Transverse colon (tissue), 4 donors: Measurements from ENCODE around the gene MAF. TPM values are rescaled to one million over a fixed set of nuclear protein-coding genes. Genes with fewer than 3 reads are reported as not detected.

Experiments used
- DNase-seq: peaks from one replicate; pipeline ENCODE4 v3.0.0-alpha.2; 2019
- H3K27ac ChIP-seq, 4 donors: fragments of 200-600 bp; sonication (generic); 2 replicates each; pipeline ENCODE4 v1.5.1; 2016 to 2018; ENCODE audit warnings: inconsistent platforms in 4 of 4
- H3K27me3 ChIP-seq: fragments of 200-600 bp; sonication (generic); 2 replicates; pipeline ENCODE4 v1.5.1; 2017; ENCODE audit warnings: inconsistent platforms
- H3K36me3 ChIP-seq, 4 donors: fragments of 200-600 bp; sonication (generic); 2 replicates each; pipeline ENCODE4 v1.5.1; 2017 to 2019; ENCODE audit warnings: inconsistent platforms in 4 of 4
- H3K4me1 ChIP-seq, 4 donors: fragments of 200-600 bp; sonication (generic); 2 replicates each; pipeline ENCODE4 v1.5.1; 2017 to 2020; ENCODE audit warnings: inconsistent platforms in 4 of 4
- H3K4me3 ChIP-seq, 4 donors: fragments of 200-600 bp; sonication (generic); 1 replicate in 1 of 4; 2 replicates in 3 of 4; pipeline versions ENCODE4 v1.5.1 to v1.6.1; 2017 to 2019; ENCODE audit warnings: inconsistent platforms in 4 of 4
- H3K9me3 ChIP-seq, 2 donors: fragments of 200-600 bp; sonication (generic); 2 replicates each; pipeline ENCODE4 v1.5.1; 2017 to 2019; ENCODE audit warnings: inconsistent platforms in 2 of 2
- EP300 ChIP-seq: sonication (generic); formaldehyde crosslinking; IDR thresholded peaks from one replicate; pipeline ENCODE4 v1.6.1; 2017; ENCODE audit warnings: antibody characterized with exemption, low read depth
- POLR2A ChIP-seq: fragments of 450-650 bp; IDR thresholded peaks from one replicate; pipeline ENCODE4 v1.6.1; 2016; ENCODE audit warnings: antibody characterized with exemption, mild to moderate bottlenecking, moderate library complexity
- POLR2AphosphoS5 ChIP-seq, 3 donors: sonication (generic); formaldehyde crosslinking; IDR thresholded peaks; one replicate each; pipeline ENCODE4 v1.6.1; 2016; ENCODE audit warnings: antibody characterized with exemption in 3 of 3
- WGBS, 2 donors: methylation state at CpG; one replicate each; pipeline ENCODE4 v1.1.5; 2018; ENCODE audit warnings: low coverage in 1 of 2; 5-methylcytosine and 5-hydroxymethylcytosine counted together
- in situ Hi-C, 4 donors: fragments of 200-750 bp; cut with MboI; loops; one replicate each; pipeline versions ENCODE4 v1.15.0 to v1.15.1; 2017; ENCODE audit warnings: low sequenced_read_pairs in 3 of 4, low pct_ligation_motif_present in 1 of 4, low pct_unique_long_range_greater_than_20kb in 1 of 4
- intact Hi-C: fragments of 100-400 bp; cut with DNase I; formaldehyde crosslinking; loops from one replicate; pipeline ENCODE4 v1.15.1; 2023; ENCODE audit warnings: low total_unique reads
- total RNA-seq, 4 donors: library from RNA; depleted of rRNA; stranded (reverse); fragments of >200 nt; gene quantifications; one replicate each; pipeline ENCODE4 v1.1.0, GENCODE V29; 2016
- TF ChIP-seq, protein P1 (sequence below), 5 experiments: fragments of 200-600 bp in 3 of 5; fragments of 450-650 bp in 2 of 5; sonication (generic) in 3 of 5; IDR thresholded peaks; 1 replicate in 2 of 5; 2 replicates in 3 of 5; pipeline ENCODE4 v1.5.1; 2016 to 2017; ENCODE audit warnings: antibody characterized with exemption in 5 of 5, inconsistent platforms in 3 of 5, mild to moderate bottlenecking in 2 of 5, moderate library complexity in 1 of 5

MAF gene
- total RNA-seq, result 10 to 100 TPM in 3 of 4 donors, 1 to 10 TPM in 1; 8.4 to 25.2 (median 14.0) TPM

DNA sequence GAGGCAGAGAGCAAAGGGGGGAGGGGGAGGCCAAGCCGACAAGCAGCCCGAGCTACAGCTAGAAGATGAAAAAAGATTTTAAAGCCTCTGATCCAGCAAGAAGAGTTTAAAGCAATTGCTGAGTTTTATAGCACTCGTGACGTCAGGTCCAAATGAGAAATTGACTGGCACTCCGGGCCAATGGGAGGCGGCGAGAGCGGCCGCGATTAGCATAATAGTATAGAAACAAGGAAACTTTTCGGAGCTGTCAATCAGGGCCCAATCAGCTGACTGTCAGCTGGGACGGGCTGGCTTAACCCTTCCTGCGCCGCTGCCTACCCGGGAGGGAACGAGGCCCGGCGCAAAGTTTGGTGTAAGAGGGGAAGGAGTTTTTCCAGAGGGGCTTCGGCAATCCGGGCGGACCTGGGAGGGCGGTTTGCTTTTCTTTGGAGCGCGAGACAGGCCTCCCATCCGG is at the start of gene MAF:
MAF (minus strand) TSS at position 100 of the 454 bp plus-strand sequence. CDS start 835 bp downstream, outside the sequence.
- peak; percentile 94 for DNase-seq
- peaks cover 33% of the 10 kb centered on the region for H3K27me3 ChIP-seq
- H3K4me3 ChIP-seq, result peak within 1 kb of the TSS; percentile 44 to 82 (median 66)
- H3K4me1 ChIP-seq, result peaks cover 0 to 22% (median 10%) of the 10 kb centered on the region in 4 donors
- H3K9me3 ChIP-seq, result no peaks in the 10 kb centered on the region
- WGBS, 2 donors, result 0 to 2% methylated on average over 4 to 25 of the region's 25 CpGs
- in situ Hi-C loops, result loop anchor here in 3 of 4 donors (10.0 to 25.0 kb wide), 3 partner anchors 888 to 1096 kb away; no protein-coding TSS in a partner anchor
- H3K36me3 ChIP-seq, result no peaks in the 10 kb centered on the region
- TF ChIP-seq EP300, result no peak
- TF ChIP-seq POLR2A, result peak; percentile 56
- peak; percentile 69 to 82 (median 79) for TF ChIP-seq POLR2AphosphoS5 (IDR thresholded peaks at IDR 0.05)
- TF ChIP-seq, protein P1, sequence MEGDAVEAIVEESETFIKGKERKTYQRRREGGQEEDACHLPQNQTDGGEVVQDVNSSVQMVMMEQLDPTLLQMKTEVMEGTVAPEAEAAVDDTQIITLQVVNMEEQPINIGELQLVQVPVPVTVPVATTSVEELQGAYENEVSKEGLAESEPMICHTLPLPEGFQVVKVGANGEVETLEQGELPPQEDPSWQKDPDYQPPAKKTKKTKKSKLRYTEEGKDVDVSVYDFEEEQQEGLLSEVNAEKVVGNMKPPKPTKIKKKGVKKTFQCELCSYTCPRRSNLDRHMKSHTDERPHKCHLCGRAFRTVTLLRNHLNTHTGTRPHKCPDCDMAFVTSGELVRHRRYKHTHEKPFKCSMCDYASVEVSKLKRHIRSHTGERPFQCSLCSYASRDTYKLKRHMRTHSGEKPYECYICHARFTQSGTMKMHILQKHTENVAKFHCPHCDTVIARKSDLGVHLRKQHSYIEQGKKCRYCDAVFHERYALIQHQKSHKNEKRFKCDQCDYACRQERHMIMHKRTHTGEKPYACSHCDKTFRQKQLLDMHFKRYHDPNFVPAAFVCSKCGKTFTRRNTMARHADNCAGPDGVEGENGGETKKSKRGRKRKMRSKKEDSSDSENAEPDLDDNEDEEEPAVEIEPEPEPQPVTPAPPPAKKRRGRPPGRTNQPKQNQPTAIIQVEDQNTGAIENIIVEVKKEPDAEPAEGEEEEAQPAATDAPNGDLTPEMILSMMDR (IDR thresholded peaks at IDR 0.05), result no peak
- intact Hi-C loops, result loop anchor here (10.0 kb wide), 1 partner anchor 1476 kb away; no protein-coding TSS in a partner anchor
- peak within 1 kb of the TSS; percentile 83 to 95 (median 93) for H3K27ac ChIP-seq

DNA sequence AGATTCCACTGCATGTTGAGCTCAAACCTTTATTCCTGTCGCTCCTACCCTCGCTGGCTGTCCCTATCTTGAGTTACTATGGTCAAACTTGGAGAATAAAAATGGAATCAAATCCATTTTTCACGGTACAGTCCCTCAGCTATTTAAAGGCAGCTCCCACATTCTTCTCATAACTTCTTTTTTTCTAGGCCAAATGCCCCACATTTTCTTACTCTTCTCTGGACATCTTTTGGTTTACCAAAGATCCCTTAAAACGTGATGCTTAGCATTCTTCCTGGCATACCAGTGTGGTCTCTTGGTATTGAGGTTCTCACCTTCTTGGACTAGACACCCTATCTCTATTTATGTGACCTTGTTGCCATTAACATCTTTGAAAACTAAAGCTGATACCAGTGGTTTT is 48.3 kb upstream of the MAF start:
- in situ Hi-C loops (loop anchor here in 1 of 4 donors (25.0 kb wide), 1 partner anchor 88 kb away; no protein-coding TSS in a partner anchor), intact Hi-C loops (no loop called here)
- Histone ChIP-seq H3K36me3 (no peaks in the 10 kb centered on the region), H3K4me3 (no peak overlapping the region), H3K4me1 (no peaks in the 10 kb centered on the region), H3K27ac (no peak overlapping the region), H3K9me3 (no peaks in the 10 kb centered on the region), H3K27me3 (no peaks in the 10 kb centered on the region)
- 66 to 82% methylated on average over 4 of the region's 4 CpGs for WGBS, 2 donors
- no peak for DNase-seq
- TF ChIP-seq EP300, result no peak
- TF ChIP-seq POLR2A, result no peak
- TF ChIP-seq POLR2AphosphoS5 (IDR thresholded peaks at IDR 0.05), result no peak
- TF ChIP-seq, protein P1 (IDR thresholded peaks at IDR 0.05), result no peak

DNA sequence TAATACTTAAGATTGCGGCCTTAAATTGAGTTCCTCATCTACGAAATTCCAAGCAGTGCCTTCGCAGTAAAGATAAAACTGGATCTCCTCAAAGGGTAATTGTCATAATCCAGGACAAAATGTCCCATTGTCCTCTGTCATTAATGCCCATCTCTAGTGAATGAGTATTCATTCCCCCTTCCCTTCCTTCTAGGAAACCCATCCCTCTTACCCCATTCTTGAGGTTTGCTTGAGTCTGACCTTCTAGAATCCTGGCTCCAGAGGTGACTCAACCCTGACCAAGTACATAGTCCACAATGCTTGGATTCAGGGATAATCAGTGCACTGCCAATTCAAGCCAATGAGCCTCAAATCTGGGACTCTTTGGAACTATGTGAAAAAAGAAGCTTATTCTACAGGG is 47.0 kb upstream of the MAF start:
- in situ Hi-C loops, result loop anchor here in 1 of 4 donors (25.0 kb wide), 1 partner anchor 90 kb away; no protein-coding TSS in a partner anchor
- DNase-seq, result no peak

DNA sequence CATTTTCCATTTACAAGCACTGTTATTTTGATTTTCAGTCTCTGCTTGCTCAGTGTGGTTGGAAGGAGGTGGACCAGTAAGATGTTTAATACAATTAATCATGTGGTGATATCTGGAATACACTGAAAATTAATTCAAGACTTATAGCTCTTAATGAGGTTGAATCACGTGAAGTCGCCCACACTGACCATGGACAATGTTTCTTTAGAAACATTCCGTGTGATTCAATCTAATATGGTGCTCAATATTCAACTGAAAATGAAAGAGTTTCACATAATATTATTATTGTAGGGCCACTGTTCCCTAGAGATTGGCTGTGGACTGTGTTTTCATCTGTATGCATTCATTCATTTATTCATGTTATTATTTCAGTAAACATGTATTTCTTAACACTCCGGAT is 45.2 kb upstream of the MAF start:
- WGBS, 2 donors, result 85 to 89% methylated on average over 4 of the region's 4 CpGs
- Histone ChIP-seq H3K36me3 (no peaks in the 10 kb centered on the region), H3K27me3 (no peaks in the 10 kb centered on the region), H3K4me1 (peaks cover 0 to 3% (median 0%) of the 10 kb centered on the region in 4 donors), H3K9me3 (no peaks in the 10 kb centered on the region), H3K4me3 (no peak overlapping the region), H3K27ac (no peak overlapping the region)
- no peak for DNase-seq
- no peak for TF ChIP-seq POLR2A
- TF ChIP-seq EP300, result no peak
- no peak for TF ChIP-seq POLR2AphosphoS5 (IDR thresholded peaks at IDR 0.05)
- TF ChIP-seq, protein P1 (IDR thresholded peaks at IDR 0.05), result no peak
- intact Hi-C loops (no loop called here), in situ Hi-C loops (loop anchor here in 1 of 4 donors (25.0 kb wide), 1 partner anchor 92 kb away; no protein-coding TSS in a partner anchor)

More for the DNA sequence above, 47.0 kb upstream of the MAF start:
- Histone ChIP-seq H3K27me3 (no peaks in the 10 kb centered on the region), H3K36me3 (no peaks in the 10 kb centered on the region), H3K9me3 (no peaks in the 10 kb centered on the region), H3K4me3 (no peak overlapping the region), H3K27ac (no peak overlapping the region), H3K4me1 (no peaks in the 10 kb centered on the region)
- TF ChIP-seq EP300 (no peak), POLR2A (no peak), POLR2AphosphoS5 (IDR thresholded peaks at IDR 0.05) (no peak)
- TF ChIP-seq, protein P1 (IDR thresholded peaks at IDR 0.05), result no peak
- intact Hi-C loops, result no loop called here
- WGBS, 2 donors, result 81 to 86% methylated on average over 3 of the region's 3 CpGs
